NCI-H1105 treated with DMSO at 0.1 percent for 48 hours (cell line): Measurements from ENCODE around the gene PHRF1.

Experiments used
- DNase-seq: peaks from one replicate; lab custom pipeline; 2025; lab: John Stamatoyannopoulos, UW

Gene PHRF1, protein sequence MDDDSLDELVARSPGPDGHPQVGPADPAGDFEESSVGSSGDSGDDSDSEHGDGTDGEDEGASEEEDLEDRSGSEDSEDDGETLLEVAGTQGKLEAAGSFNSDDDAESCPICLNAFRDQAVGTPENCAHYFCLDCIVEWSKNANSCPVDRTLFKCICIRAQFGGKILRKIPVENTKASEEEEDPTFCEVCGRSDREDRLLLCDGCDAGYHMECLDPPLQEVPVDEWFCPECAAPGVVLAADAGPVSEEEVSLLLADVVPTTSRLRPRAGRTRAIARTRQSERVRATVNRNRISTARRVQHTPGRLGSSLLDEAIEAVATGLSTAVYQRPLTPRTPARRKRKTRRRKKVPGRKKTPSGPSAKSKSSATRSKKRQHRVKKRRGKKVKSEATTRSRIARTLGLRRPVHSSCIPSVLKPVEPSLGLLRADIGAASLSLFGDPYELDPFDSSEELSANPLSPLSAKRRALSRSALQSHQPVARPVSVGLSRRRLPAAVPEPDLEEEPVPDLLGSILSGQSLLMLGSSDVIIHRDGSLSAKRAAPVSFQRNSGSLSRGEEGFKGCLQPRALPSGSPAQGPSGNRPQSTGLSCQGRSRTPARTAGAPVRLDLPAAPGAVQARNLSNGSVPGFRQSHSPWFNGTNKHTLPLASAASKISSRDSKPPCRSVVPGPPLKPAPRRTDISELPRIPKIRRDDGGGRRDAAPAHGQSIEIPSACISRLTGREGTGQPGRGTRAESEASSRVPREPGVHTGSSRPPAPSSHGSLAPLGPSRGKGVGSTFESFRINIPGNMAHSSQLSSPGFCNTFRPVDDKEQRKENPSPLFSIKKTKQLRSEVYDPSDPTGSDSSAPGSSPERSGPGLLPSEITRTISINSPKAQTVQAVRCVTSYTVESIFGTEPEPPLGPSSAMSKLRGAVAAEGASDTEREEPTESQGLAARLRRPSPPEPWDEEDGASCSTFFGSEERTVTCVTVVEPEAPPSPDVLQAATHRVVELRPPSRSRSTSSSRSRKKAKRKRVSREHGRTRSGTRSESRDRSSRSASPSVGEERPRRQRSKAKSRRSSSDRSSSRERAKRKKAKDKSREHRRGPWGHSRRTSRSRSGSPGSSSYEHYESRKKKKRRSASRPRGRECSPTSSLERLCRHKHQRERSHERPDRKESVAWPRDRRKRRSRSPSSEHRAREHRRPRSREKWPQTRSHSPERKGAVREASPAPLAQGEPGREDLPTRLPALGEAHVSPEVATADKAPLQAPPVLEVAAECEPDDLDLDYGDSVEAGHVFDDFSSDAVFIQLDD (N-terminal part only)

DNA sequence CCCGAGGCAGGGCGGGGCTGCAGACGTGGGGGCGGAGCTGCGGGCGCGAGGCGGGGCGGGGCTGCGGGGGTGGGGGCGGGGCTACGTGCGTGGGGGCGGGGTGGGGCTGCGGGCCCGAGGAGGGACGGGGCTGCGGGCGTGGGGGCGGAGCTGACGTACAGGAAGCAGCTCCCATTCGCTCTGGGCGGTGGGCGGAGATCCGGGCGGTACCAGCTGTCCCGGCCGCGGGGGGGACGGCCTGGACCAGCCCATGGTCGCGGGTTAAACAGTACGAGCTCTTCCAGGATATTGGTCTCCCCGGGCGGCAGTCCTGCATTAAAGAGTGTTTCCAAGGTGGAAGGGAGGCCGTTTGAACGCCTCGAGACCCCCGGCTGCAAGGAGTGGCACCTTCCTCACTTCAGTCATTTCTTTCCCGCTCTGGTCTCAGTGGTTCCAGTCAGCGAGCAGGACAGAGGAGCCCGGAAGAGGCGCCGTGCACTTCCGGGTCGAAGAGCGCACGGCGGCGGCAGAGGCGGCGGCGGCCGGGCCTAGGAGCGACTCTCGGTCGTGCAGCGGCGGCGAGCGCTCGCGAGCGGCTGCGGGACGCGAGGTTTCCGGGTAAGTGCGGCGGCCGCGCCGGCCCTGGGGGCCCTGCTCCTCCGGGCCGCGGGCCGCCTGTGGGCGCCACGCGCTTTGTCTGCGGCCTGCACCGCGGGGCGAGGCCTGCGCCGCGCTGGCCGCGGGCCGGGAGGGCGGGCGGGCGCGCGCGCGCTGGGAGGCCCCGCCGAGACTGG lies at the start of gene PHRF1:
Gene PHRF1 (plus strand): TSS at position 475 of the 773 bp plus-strand sequence. CDS start 5,043 bp downstream, outside the sequence.
- peak; percentile 95 for DNase-seq

DNA sequence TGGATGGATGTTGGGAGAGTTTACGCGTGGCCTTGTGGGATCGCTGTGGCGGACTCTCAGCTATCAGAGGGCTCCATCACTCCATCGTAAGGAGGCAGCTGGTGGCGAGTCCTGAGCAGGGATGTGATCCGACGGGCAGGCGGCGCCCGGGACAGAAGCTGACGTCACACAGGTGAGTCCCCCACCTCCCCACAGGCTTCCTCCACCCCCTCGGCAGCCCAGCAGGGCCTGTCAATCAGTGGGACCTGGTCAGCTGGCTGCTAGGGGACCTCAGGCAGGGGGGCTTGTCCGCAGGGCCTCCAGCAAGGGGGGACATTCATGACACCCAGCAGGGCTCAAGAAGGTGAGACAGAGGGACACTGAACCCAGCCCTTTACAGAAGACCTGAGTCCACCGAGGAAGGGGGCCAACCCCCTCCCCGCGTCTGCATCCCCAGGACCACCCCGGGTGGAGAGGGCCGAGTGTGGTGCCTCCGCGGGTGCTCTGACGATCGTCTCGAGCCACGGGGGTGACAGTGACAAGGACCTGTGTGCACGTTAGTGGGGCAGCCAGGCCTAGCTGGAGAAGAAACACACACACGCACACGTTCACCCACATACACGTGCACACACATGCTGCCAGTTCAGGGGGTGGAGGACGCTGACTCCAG lies 48.0 kb upstream of the PHRF1 start:
- DNase-seq = no peak

DNA sequence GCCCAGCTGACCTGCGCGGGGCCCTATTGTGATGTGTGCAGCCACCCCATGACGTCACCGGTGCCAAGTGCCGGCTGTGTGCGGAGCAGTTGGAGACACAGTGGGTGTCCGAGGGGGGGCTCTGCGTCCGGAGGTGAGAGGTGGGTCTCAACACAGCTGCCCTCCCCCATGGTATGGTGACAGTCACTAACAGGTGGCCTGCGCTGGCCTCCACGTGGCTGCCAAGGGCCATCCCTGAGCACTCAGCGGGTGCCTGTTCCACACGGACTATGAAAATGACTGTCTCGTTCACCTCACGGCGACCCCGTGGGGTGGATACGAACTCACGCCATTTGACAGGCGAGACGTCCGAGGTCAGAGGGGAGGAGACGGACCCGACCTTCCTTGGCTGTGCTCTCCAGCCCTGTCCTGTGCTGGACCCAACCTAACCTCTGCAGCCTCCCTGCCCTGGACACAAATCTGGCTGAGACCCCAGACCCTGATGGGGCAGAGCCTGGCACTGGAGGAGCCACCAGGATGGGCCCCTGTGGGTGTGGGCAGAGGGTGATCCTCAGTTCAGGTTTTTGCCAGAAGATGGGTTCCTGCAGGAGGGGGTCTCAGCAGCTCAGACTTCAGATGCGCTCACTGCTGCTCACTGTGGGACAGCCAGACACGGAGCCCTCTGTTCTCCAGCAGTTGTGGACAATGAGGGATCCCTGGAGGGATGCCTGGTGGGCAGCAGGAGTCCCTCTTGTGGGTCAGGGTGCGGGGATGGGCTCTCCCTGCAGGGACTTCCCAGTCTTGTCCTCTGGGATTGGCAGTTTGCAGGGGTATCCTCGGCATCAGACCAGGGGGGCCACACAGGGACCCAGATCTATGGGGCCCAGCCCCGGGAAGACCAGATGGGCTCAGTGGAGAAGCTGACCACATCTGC lies 47.2 kb upstream of the PHRF1 start:
- no peak for DNase-seq

DNA sequence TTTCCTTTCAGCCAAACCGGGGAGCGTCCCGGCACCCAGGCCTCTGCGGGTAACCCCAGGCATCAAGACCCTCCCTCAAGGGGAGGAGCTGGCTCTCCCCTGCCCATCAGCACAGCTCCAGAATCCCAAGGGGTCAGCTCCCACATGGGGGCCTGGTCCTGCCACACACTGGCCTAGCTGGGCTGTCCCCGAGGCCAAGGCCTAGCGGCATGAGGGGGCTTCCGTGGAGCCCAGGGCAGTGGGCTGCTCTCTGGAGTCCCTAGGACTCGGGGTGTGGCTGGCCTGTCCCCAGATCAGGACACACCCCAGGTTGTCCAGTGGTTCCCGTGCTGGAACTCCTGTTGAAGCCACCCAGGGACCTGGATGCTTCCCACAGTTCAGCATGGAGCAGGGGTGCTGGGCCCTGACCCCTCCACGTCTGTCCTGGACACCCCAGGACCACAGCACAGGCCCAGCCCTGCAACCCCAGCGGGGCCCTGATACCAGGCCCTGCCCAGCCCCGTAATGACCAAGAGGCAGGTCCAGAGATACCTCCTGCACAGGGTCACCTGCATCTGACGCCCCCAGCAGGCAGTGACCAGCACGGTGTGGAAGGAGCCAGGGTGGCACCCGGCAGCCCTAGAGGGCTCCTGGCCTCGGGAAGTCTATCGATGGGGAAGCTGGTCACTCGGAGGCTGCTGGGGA lies 46.4 kb upstream of the PHRF1 start:
- no peak for DNase-seq

DNA sequence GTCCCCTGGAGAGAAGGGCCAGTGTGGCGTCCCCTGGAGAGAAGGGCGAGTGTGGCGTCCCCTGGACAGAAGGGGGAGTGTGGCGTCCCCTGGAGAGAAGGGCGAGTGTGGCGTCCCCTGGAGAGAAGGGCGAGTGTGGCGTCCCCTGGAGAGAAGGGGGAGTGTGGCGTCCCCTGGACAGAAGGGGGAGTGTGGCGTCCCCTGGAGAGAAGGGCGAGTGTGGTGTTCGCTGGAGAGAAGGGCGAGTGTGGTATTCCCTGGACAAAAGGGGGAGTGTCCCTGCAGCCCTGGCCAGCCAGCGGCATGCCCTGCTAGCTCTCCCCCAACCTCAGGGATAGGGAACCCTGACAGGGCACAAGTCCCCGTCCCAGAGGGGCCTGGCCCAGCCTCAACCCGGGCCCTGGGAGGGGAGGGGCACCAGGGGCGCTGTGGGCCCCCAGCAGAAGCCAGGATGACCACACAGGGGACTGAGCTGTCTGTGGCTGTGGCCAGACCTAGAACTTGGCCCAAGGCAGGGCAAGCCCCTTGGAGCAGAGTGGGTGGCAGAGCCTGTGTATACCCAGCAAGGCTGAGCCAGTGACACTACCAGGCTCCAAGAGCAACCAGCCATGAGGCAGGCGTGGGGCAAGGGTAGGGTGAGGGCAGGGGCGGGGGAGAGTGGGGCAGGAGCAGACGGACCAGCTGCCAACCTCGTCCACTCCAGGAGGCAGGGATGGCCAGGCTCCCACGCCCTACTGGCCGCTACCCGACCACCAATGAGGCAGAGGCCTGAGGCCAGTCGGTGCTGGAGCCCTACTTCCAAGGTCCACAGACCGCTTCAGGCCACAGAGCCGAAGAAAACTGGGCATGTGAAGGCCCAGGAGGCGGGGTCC lies 45.1 kb upstream of the PHRF1 start:
- no peak for DNase-seq

DNA sequence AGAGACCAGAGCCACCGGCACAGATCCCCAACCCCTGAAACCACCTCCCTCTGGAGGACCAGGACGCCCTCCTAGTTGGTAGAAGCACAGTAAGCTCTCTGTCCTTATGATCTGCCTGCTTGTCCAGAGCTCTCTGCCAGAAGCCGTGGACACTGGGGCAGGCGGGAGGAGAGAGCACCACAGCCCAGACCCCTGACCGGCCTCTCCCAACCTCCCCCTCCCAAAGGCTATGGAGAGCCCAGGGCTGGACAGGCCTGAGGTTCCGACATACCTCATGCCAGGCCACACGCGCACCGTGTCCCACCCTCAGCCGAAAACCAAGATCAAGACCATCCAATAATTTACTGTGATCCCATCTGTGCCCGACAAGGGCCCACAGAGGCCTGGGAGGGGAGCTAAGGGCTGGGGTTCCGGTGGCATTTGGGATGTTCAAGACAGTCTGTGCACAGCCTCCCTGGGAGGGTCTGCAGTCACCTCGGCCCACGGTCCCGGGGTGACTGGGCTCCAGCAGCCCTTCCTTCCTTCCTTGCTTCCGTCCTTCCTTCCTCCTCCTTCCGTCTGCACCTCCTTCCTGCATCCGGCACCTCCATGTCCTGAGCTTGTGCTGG lies 44.2 kb upstream of the PHRF1 start:
- no peak for DNase-seq

DNA sequence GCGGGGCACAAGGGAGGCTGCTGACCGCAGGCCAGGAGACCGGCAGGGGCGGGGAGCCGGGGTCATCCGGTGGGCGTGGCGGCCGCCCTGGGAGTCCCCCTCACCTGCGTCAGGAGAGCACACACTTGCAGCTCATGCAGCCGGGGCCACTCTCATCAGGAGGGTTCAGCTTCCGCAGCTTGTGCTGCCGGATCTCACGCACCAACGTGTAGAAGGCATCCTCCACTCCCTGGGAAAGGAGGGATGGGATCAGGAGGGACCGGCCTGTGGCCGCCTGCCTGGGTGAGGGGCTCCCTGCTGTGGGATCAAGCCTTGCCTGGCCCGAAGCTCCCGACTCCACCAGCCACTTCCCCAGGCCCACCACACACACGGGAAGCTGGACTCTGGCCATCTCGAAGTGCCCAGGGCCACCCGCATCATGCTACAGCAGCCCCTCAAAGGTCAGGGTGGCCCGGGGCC lies 43.7 kb upstream of the PHRF1 start:
- no peak for DNase-seq

DNA sequence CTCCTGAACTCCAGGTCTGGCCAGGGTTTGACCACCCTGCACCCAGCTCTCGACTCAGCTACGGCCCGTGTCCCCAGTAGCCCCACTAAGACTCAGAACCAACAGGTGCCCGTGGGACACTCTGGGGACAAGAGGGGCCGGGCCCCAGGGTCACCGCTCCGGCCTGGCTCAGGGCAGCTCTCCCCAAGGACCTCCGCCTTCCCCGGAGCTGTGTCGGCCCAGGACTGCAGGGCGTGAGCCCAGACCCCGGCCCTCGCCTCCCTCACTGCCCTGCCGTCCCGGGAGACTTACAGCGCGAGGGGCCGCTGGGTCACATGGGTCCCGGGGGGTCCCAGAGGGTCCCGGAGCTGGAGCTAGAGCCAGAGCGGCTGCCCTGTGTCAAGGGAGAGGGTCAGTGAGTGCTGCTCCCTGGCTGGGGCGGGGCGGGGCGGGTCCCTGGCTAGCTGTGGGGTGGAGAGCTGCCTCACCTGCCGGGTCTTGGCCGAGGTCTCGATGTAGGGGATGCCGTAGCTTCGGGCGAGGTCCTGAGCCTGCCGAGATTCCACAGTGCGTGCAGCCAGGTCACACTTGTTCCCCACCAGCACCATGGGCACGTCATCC lies 43.2 kb upstream of the PHRF1 start:
- DNase-seq = no peak

DNA sequence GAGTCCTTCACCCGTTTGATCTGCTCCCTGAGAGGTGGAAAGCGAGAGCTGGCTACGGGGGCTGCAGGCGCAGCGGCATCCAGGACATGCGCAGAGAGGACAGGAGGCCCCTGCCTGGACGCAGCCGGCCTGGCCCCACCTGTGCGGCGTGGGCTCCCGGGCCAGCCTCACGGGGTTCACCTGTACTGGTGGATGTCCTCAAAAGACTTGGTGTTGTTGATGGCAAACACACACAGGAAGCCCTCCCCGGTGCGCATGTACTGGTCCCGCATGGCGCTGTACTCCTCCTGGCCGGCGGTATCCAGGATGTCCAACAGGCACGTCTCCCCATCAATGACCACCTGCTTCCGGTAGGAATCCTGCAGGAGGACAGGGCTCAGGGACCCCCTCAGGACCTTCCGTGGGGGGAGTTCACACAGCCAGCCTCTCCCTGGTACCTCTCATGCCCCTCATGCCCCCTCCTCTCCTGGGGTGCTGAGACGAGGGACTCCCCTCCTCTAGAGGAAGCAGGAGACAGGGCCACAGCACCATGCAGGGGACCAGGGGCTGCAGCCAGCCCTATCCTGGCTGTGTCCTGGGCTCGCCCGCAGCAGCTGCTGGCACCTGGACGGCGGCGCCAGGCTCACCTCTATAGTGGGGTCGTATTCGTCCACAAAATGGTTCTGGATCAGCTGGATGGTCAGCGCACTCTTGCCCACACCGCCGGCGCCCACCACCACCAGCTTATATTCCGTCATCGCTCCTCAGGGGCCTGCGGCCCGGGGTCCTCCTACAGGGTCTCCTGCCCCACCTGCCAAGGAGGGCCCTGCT lies 42.5 kb upstream of the PHRF1 start:
- DNase-seq = no peak

DNA sequence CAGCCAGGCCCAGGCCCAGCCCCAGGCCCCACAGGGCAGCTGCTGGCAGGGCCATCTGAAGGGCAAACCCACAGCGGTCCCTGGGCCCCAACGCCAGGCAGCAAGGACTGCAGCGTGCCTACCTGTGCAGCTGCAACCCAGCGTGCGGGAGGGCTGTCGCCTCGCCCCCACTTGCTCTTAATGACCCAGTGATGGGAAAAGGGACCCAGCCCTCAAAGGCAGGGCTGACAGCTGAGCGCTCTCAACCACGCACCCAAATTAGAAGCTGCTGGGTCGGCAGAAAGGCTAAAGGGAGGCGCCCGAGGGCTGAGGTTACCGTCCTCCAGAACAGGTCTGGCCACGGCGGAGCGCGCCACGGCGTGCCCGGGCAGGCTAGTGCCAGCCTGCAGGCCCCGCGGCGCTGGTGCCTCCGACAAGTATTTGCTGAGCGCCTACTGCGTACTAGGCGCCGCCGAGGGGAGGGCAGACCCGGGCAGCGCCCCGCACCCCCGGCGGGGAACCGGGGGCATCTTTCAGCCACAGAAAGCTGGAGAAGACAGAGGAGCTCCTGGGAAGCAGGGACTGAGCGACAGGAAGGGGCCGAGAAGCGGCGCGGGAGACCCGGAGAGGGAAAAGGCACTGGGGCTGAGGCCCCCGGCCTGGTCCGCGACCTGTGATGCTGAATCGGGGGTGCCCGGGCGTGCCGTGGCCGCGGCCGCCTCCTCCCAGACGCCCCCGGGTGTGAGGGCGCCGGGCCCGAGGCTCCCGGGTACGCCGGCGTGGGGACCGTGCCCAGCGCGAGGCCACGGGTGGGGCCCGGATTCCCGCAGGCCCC lies 41.7 kb upstream of the PHRF1 start:
- DNase-seq = peak; percentile 81

DNA sequence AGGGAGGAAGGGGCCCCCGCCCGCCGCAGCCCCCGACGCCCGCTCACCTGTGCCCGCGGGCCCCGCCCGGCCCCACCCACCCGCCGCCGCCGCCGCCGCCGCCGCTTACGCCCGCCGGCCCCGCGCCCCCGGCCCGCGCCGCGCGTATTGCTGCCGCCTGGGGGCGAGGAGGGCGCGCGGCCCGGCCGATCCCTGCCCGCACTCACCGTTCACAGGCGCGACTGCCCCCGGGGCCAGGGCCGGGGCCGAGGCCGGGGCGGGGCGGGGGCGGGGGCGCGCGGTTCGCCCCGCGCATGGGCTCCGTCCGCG lies 41.1 kb upstream of the PHRF1 start:
- DNase-seq = no peak

DNA sequence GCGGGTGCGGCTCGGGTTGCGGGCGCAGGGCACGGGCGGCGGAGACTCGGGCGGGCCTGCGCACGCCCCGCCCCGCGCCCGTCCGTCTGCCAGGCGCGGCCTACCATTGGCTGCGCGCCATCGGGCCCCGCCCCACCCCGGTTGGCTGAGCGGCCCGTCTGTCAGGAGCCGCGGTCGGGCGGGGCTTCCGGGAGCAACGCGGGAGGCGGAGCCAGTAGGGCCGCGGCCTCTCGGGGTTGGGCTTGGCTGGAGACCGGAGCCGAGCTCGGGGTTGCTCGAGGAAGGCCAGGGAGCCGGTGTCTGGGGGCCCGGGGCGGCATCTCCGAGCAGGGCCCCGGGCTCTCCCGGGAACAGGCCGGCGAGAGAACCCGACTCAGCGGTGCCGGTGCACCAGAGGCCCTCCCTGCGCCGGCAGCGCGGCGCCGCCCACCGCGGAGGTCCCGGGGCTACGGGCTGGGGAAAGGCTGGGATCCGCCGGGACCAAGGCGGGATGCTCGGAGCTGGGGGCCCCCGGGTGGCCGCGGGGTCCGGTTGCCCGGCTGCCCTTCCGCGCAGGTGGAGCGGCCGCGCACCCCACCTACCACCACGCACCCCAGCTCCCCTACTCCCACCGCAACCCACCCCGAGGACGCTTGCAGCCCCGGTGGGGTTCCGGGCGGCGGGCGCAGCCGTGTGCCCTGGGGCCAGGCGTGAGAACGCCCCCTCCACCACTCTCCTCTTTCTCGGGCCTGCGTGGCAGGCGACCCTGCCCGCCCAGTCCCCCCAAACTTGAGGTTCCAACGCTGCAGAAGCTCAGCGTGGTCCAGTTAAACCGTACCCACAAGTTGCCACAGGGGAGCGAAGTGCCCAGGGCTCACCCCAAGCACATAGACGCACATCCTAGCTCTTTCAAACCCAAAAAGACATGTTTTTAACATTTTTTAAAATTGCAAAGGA lies 40.5 kb upstream of the PHRF1 start, which contains the start of gene HRAS:
Gene HRAS (minus strand): TSS at position 58 of the 936 bp plus-strand sequence.
- DNase-seq = peak; percentile 94

DNA sequence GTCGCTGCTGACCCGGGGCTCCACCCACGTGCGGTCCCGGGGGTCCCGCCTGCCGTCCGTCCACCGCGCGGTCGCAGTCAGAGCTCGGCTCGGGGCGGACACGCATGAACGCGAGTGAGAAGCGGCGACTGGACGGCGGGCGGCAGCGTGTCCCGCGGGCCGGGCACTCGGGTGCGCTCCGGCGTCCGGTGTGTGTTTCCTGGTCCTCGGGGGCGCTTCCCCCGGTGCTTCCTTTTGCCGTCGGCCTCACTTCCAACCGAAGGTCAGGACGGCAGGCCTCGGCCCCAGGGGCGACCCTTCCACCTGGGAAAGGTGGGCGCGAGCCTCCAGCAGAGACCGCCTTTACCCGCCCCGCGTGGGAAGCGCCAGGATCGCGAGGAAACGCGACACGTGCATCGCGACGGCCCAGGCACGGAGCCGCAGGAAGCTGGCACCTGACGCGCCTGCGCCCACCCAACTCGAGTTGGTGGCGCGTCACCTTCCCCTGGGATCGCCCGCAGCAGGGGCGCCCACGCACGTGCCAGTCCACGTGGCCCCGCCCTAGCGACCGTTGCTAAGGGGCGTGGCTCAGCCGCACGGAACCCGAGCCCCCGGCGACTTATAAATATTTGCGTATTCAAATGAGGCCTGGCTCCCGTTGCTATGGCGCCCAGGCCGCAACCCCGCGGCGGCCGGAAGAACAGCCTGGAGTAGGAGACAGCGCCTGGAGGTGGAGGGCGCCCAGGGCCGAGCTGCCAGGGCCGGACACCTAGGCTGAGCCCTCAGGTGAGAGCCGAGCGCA lies 39.2 kb upstream of the PHRF1 start, which contains the start of gene LRRC56:
Gene LRRC56 (plus strand): TSS at position 687 of the 781 bp plus-strand sequence. CDS start 3,158 bp downstream, outside the sequence.
- DNase-seq = no peak
